ENCODE data around the gene WIPI1. TPM values are rescaled to one million over a fixed set of nuclear protein-coding genes. Genes with fewer than 3 reads are reported as not detected.

WIPI1 gene
- total RNA-seq, 1 donor from 2014 or later, result 38.1 TPM

DNA sequence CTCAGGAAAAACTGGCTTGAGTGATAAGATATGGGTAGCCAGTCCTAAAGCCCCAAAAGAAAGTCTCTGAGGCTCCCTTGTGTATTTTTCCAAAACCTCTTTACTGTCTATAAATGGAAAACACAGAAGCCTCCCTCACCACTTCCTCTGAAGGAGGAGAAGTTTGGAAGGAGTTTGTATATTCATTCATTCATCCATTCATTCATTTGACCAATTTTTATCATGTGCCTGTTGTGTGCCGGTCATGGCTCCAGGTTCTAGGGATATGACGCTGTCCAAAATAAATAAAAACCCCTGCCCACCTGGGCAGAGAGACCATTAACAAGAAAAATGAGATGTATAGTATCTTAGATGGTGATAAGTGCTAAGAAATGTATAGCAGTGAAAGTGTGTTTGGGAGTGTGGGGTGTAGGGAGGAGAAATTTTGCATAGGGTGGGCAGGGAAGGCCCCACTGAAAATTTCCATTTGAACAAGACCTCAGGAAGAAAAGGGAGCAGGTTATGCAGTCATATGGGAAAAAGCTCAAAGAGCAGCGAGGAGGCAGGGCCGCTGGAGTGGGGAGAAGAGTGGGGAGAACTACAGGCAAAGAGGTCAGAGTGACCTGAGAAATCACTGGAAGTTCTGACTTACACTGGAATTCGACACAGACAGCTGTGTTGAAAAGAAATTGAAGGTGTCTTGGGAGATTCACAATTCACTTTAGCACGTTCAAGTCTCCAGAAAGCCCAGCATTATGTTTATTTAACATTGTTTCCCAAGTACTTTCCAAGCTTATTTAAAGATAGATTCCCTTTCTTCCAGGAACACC lies 6.1 kb upstream of the WIPI1 start:
- H3K27me3 ChIP-seq, result no peaks in the 10 kb centered on the region
- no peaks in the 10 kb centered on the region for H3K36me3 ChIP-seq
- peaks cover 17% of the 10 kb centered on the region for H3K4me1 ChIP-seq
- intact Hi-C loops (cut with DNase I), result no loop called here
- TF ChIP-seq, protein P1, sequence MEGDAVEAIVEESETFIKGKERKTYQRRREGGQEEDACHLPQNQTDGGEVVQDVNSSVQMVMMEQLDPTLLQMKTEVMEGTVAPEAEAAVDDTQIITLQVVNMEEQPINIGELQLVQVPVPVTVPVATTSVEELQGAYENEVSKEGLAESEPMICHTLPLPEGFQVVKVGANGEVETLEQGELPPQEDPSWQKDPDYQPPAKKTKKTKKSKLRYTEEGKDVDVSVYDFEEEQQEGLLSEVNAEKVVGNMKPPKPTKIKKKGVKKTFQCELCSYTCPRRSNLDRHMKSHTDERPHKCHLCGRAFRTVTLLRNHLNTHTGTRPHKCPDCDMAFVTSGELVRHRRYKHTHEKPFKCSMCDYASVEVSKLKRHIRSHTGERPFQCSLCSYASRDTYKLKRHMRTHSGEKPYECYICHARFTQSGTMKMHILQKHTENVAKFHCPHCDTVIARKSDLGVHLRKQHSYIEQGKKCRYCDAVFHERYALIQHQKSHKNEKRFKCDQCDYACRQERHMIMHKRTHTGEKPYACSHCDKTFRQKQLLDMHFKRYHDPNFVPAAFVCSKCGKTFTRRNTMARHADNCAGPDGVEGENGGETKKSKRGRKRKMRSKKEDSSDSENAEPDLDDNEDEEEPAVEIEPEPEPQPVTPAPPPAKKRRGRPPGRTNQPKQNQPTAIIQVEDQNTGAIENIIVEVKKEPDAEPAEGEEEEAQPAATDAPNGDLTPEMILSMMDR (IDR thresholded peaks at IDR 0.05), result no peak
- no peak overlapping the region for H3K4me3 ChIP-seq
- ATAC-seq, result no peak
- no peak overlapping the region for H3K27ac ChIP-seq
- no peak for DNase-seq
- H3K9me3 ChIP-seq, result no peaks in the 10 kb centered on the region

DNA sequence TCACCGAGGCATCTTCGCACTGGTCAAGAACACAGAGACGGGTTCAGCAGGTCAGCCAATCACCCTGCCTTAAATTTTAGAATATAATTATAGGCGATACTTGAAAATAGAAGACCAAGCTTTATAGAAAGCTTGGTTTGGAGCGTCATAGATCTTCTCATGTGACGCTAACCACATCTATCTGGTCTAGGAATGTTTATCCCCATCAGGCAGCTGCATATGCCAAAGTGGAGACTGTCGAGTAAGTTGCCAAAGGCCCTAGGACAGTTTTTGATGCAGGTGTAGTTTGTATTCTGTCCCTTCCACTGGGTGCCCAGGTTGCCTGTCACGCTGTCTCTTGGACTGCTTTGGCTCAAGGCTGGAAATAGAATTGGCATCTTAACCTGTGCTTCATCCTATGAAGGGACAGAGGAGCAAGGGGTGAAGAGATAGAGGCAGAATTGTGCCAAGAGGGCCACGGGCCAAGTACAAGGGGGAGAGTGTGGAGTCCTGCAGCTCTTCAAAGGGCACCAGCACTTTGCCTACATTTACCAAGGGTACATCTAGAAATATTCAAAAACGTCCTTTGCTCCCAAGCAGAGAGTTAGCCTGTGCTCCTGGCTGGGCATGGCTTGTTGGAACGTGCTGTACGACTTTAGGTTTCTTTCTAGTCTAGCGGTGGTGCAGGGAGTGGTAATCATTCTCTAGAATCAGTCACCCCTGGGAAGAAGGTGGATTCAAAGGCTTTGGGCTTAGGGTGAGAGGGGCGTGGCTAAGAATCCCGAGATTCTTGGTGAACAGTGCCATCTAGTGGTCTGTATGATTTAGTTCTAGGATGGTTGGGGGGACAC lies 5.3 kb upstream of the WIPI1 start:
- H3K4me3 ChIP-seq, result no peak overlapping the region
- H3K9me3 ChIP-seq, result no peaks in the 10 kb centered on the region
- no peak for DNase-seq
- H3K4me1 ChIP-seq, result peaks cover 21% of the 10 kb centered on the region
- no peaks in the 10 kb centered on the region for H3K27me3 ChIP-seq
- ATAC-seq, result peak; percentile 95
- intact Hi-C loops (cut with DNase I), result no loop called here
- H3K36me3 ChIP-seq, result no peaks in the 10 kb centered on the region
- H3K27ac ChIP-seq, result no peak overlapping the region
- TF ChIP-seq, protein P1 (IDR thresholded peaks at IDR 0.05), result peak; percentile 70

DNA sequence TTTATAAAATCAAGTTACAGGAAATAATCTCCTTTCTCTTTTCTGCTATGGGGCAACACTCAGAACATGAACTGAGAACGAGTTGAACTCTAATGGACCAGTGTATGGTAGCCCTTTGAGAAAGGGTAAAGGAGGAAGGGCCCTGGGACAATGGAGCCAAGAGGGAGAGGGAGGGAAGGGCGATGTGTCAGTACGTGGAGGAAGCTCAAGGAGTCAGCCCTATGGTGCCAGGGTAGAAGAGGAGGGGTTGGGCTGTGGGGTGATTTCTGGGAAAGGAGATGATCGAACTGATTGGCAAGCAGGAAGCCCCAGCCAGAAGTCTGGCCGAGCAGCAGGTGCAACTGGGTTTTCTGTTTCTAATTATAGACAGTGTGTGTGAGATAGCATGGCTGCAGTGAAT lies 4.3 kb upstream of the WIPI1 start:
- TF ChIP-seq, protein P1 (IDR thresholded peaks at IDR 0.05), result no peak
- intact Hi-C loops (cut with DNase I), result no loop called here
- Histone ChIP-seq H3K36me3 (no peaks in the 10 kb centered on the region), H3K4me1 (peaks cover 21% of the 10 kb centered on the region), H3K9me3 (no peaks in the 10 kb centered on the region), H3K4me3 (no peak overlapping the region), H3K27me3 (no peaks in the 10 kb centered on the region), H3K27ac (peak overlapping the region; percentile 19)
- DNase-seq, result no peak
- no peak for ATAC-seq

DNA sequence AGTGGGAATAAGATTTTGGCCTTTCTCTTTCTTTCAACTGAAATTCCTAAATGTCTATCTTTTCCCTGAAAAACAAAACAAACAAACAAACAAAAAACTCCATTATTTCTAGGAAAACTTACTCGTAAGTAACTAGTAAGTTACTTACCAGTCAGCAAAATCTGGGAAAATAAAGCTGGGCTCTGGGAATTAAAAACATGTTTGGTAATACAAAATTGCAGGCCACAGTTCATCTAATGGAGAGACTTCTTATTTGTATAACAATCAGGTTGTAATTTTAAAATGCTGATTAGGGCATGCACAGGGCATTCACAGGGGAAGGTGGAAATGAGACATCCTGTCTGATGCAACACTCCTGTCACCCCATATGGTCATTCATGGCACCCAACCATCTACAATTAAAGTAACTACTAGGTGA lies 3.8 kb upstream of the WIPI1 start:
- Histone ChIP-seq H3K4me1 (peaks cover 25% of the 10 kb centered on the region), H3K27me3 (no peaks in the 10 kb centered on the region), H3K36me3 (no peaks in the 10 kb centered on the region), H3K27ac (peak overlapping the region; percentile 19), H3K4me3 (no peak overlapping the region), H3K9me3 (no peaks in the 10 kb centered on the region)
- TF ChIP-seq, protein P1 (IDR thresholded peaks at IDR 0.05), result no peak
- DNase-seq (no peak), ATAC-seq (no peak)
- intact Hi-C loops (cut with DNase I), result no loop called here

DNA sequence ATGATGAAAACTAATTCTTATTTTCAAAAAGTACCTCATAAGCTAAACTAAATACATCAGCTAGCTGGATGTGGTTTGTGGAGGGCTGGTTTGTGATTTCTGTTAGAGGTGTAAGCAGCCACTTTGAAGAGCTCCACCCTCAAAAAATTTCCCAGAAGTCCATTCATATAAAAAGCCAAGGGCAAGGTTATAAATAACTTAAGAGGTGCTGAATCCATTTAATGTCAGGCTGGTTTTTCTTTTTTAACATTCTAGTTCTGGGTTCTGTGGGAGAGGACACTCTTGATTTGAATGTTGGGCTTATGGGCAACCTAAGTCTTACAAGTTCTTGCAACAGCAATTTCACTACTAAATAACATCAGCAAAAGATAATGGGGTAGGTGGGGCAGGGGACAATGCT lies 3.4 kb upstream of the WIPI1 start:
- Histone ChIP-seq H3K36me3 (no peaks in the 10 kb centered on the region), H3K9me3 (no peaks in the 10 kb centered on the region), H3K4me3 (no peak overlapping the region), H3K27ac (no peak overlapping the region), H3K4me1 (peaks cover 29% of the 10 kb centered on the region), H3K27me3 (no peaks in the 10 kb centered on the region)
- TF ChIP-seq, protein P1 (IDR thresholded peaks at IDR 0.05), result no peak
- no peak for DNase-seq
- intact Hi-C loops (cut with DNase I), result no loop called here
- ATAC-seq, result no peak

Data from upper lobe of right lung (tissue), 1 donor.